ENCODE data around the gene OR2M2.

- TF ChIP-seq RCOR1 (IDR thresholded peaks at IDR 0.05; ENCODE audit: borderline replicate concordance in 1 of 2, low read depth in 2 of 2, low read length in 2 of 2): no peak
- TF ChIP-seq, protein P1, sequence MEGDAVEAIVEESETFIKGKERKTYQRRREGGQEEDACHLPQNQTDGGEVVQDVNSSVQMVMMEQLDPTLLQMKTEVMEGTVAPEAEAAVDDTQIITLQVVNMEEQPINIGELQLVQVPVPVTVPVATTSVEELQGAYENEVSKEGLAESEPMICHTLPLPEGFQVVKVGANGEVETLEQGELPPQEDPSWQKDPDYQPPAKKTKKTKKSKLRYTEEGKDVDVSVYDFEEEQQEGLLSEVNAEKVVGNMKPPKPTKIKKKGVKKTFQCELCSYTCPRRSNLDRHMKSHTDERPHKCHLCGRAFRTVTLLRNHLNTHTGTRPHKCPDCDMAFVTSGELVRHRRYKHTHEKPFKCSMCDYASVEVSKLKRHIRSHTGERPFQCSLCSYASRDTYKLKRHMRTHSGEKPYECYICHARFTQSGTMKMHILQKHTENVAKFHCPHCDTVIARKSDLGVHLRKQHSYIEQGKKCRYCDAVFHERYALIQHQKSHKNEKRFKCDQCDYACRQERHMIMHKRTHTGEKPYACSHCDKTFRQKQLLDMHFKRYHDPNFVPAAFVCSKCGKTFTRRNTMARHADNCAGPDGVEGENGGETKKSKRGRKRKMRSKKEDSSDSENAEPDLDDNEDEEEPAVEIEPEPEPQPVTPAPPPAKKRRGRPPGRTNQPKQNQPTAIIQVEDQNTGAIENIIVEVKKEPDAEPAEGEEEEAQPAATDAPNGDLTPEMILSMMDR (IDR thresholded peaks at IDR 0.05 in 2 of 3, conservative IDR thresholded peaks at IDR 0.05 in 1 of 3; ENCODE audit: insufficient read depth in 2 of 3, low read depth in 1 of 3, low read length in 3 of 3): no peak
- TF ChIP-seq XRCC5 (IDR thresholded peaks at IDR 0.05; ENCODE audit: low read depth, low read length): no peak
- no peak for TF ChIP-seq KDM1A (IDR thresholded peaks at IDR 0.05)
- no peak for TF ChIP-seq IRF2 (CRISPR knock-in tag; IDR thresholded peaks at IDR 0.05)
- no peak for TF ChIP-seq SPI1 (IDR thresholded peaks at IDR 0.05; ENCODE audit: borderline replicate concordance, low read depth, low read length)
- TF ChIP-seq ZFP36 (IDR thresholded peaks at IDR 0.05; ENCODE audit: low read depth, low read length, partially characterized antibody): no peak
- no peak for TF ChIP-seq ZNF444 (CRISPR knock-in tag; IDR thresholded peaks at IDR 0.05)
- TF ChIP-seq, protein P2, sequence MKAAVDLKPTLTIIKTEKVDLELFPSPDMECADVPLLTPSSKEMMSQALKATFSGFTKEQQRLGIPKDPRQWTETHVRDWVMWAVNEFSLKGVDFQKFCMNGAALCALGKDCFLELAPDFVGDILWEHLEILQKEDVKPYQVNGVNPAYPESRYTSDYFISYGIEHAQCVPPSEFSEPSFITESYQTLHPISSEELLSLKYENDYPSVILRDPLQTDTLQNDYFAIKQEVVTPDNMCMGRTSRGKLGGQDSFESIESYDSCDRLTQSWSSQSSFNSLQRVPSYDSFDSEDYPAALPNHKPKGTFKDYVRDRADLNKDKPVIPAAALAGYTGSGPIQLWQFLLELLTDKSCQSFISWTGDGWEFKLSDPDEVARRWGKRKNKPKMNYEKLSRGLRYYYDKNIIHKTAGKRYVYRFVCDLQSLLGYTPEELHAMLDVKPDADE (conservative IDR thresholded peaks at IDR 0.05; ENCODE audit: control insufficient read depth, low read depth, low read length): no peak
- TF ChIP-seq CHD1 (IDR thresholded peaks at IDR 0.05; ENCODE audit: low read length): no peak
- no peak for TF ChIP-seq POLR2A (conservative IDR thresholded peaks at IDR 0.05)
- no peak for TF ChIP-seq MYNN (IDR thresholded peaks at IDR 0.05)
- TF ChIP-seq MYNN (CRISPR knock-in tag; IDR thresholded peaks at IDR 0.05): no peak
- TF ChIP-seq, protein P3, sequence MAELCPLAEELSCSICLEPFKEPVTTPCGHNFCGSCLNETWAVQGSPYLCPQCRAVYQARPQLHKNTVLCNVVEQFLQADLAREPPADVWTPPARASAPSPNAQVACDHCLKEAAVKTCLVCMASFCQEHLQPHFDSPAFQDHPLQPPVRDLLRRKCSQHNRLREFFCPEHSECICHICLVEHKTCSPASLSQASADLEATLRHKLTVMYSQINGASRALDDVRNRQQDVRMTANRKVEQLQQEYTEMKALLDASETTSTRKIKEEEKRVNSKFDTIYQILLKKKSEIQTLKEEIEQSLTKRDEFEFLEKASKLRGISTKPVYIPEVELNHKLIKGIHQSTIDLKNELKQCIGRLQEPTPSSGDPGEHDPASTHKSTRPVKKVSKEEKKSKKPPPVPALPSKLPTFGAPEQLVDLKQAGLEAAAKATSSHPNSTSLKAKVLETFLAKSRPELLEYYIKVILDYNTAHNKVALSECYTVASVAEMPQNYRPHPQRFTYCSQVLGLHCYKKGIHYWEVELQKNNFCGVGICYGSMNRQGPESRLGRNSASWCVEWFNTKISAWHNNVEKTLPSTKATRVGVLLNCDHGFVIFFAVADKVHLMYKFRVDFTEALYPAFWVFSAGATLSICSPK (IDR thresholded peaks at IDR 0.05; ENCODE audit: borderline replicate concordance): no peak
Observed at GRCh38 chr1:248158758-248159157, 15.9 kb upstream of the OR2M2 start.
